ENCODE results near the gene ZNF175. TPM values are rescaled to one million over a fixed set of nuclear protein-coding genes. Genes with fewer than 3 reads are reported as not detected.

ZNF175 gene
- 4.3 and 8.3 TPM in 2 replicates for total RNA-seq

GRCh38 chr19:51570962-51571575 is at the start of gene ZNF175:
ZNF175 (plus strand) TSS chr19:51571283; CDS start chr19:51573330, 2,047 bp downstream.
- DNase-seq, result peak; percentile 98

GRCh38 chr19:51521357-51521756 is 49.7 kb upstream of the ZNF175 start:
- no peak for DNase-seq

- no peak for DNase-seq
Measured at GRCh38 chr19:51521781-51522180, 49.3 kb upstream of the ZNF175 start.

GRCh38 chr19:51524666-51525264 is 46.3 kb upstream of the ZNF175 start:
- DNase-seq, result no peak

- no peak for DNase-seq
Measured at GRCh38 chr19:51525651-51526050, 45.4 kb upstream of the ZNF175 start.

- no peak for DNase-seq
Measured at GRCh38 chr19:51529301-51529700, 41.8 kb upstream of the ZNF175 start.

- no peak for DNase-seq
Measured at GRCh38 chr19:51530616-51531015, 40.5 kb upstream of the ZNF175 start.

- no peak for DNase-seq
Measured at GRCh38 chr19:51531349-51532315, 39.5 kb upstream of the ZNF175 start, which contains the start of gene SIGLEC6. SIGLEC6 (minus strand) TSS chr19:51531670; CDS start chr19:51531648, 22 bp downstream.

GRCh38 chr19:51535535-51535934 is 35.5 kb upstream of the ZNF175 start:
- no peak for DNase-seq

GRCh38 chr19:51539821-51540366 is 31.2 kb upstream of the ZNF175 start:
- DNase-seq, result no peak

- DNase-seq, result no peak
Measured at GRCh38 chr19:51541458-51542357, 29.4 kb upstream of the ZNF175 start.

GRCh38 chr19:51542699-51543098 is 28.4 kb upstream of the ZNF175 start:
- DNase-seq, result no peak

GRCh38 chr19:51544038-51544437 is 27.0 kb upstream of the ZNF175 start:
- no peak for DNase-seq

GRCh38 chr19:51546107-51546649 is 24.9 kb upstream of the ZNF175 start:
- DNase-seq, result no peak

- peak; percentile 94 for DNase-seq
Measured at GRCh38 chr19:51546650-51547396, 24.3 kb upstream of the ZNF175 start.

GRCh38 chr19:51547397-51548212 is 23.5 kb upstream of the ZNF175 start:
- peak; percentile 57 for DNase-seq

- DNase-seq, result peak; percentile 1
Measured at GRCh38 chr19:51548213-51548651, 22.9 kb upstream of the ZNF175 start.

GRCh38 chr19:51548891-51549305 is 22.2 kb upstream of the ZNF175 start:
- peak; percentile 3 for DNase-seq

- no peak for DNase-seq
Measured at GRCh38 chr19:51549533-51550324, 21.4 kb upstream of the ZNF175 start.

Data from dermis blood vessel endothelial cell (primary cell).